Left ventricle myocardium inferior (tissue), 1 donor: Measurements from ENCODE around the gene TSPEAR. TPM values are rescaled to one million over a fixed set of nuclear protein-coding genes. Genes with fewer than 3 reads are reported as not detected.

Experiments
- DNase-seq: peaks from one replicate; pipeline ENCODE4 v3.0.0-alpha.2; 2020
- H3K27ac ChIP-seq: fragments of 200-600 bp; replicated peaks from 2 replicates; pipeline ENCODE4 v1.8.0; 2021
- H3K27me3 ChIP-seq: fragments of 200-600 bp; 2 replicates; pipeline ENCODE4 v1.8.0; 2021; ENCODE audit warnings: low read depth
- H3K36me3 ChIP-seq: fragments of 200-600 bp; 2 replicates; pipeline ENCODE4 v1.8.0; 2021
- H3K4me1 ChIP-seq: fragments of 200-600 bp; 2 replicates; pipeline ENCODE4 v1.8.0; 2021
- H3K4me3 ChIP-seq: fragments of 200-600 bp; 2 replicates; pipeline ENCODE4 v1.8.0; 2021; ENCODE audit warnings: mild to moderate bottlenecking, moderate library complexity
- H3K9me3 ChIP-seq: fragments of 200-600 bp; replicated peaks from 2 replicates; pipeline ENCODE4 v1.8.0; 2021
- CTCF ChIP-seq: fragments of 200-600 bp; IDR thresholded peaks from 2 replicates; pipeline ENCODE4 v1.8.0; 2021; ENCODE audit warnings: antibody characterized with exemption, mild to moderate bottlenecking, borderline replicate concordance
- intact Hi-C: fragments of 100-400 bp; cut with micrococcal nuclease; formaldehyde crosslinking; loops from one replicate; pipeline ENCODE4 v1.11.0; 2022
- total RNA-seq: library from RNA; stranded (reverse); fragmentation: NEBNext Ultra II Directional; extraction: Animal tissue kit (Norgen Biotek cat#: 25700); gene quantifications from one replicate; pipeline ENCODE4 v1.2.1, GENCODE V29; 2021
- donor health status: DM: no; HTN: yes; CAD: no; lungs with severe emphysema.

TSPEAR gene
- total RNA-seq, 1 donor from 2014 or later = 3.3 TPM

GRCh38 chr21:44477131-44477530 is 234.2 kb downstream of the TSPEAR start:
- Histone ChIP-seq H3K4me3 (no peak overlapping the region), H3K36me3 (no peaks in the 10 kb centered on the region), H3K27ac (no peak overlapping the region), H3K9me3 (no peaks in the 10 kb centered on the region), H3K4me1 (peaks cover 11% of the 10 kb centered on the region), H3K27me3 (peaks cover 3% of the 10 kb centered on the region)
- intact Hi-C loops = no loop called here
- TF ChIP-seq CTCF = no peak
- no peak for DNase-seq

GRCh38 chr21:44475266-44475845 is 236.0 kb downstream of the TSPEAR start:
- no peaks in the 10 kb centered on the region for H3K27me3 ChIP-seq
- H3K4me1 ChIP-seq = peaks cover 11% of the 10 kb centered on the region
- no peaks in the 10 kb centered on the region for H3K9me3 ChIP-seq
- no peaks in the 10 kb centered on the region for H3K36me3 ChIP-seq
- H3K27ac ChIP-seq = no peak overlapping the region
- no peak overlapping the region for H3K4me3 ChIP-seq
- DNase-seq = no peak
- TF ChIP-seq CTCF = no peak
- intact Hi-C loops = no loop called here

GRCh38 chr21:44473915-44474555 is 237.3 kb downstream of the TSPEAR start:
- H3K36me3 ChIP-seq = no peaks in the 10 kb centered on the region
- H3K9me3 ChIP-seq = no peaks in the 10 kb centered on the region
- H3K4me3 ChIP-seq = no peak overlapping the region
- intact Hi-C loops = no loop called here
- H3K4me1 ChIP-seq = peaks cover 11% of the 10 kb centered on the region
- no peak for DNase-seq
- no peak overlapping the region for H3K27ac ChIP-seq
- TF ChIP-seq CTCF = no peak
- H3K27me3 ChIP-seq = no peaks in the 10 kb centered on the region

GRCh38 chr21:44471996-44472395 is 239.4 kb downstream of the TSPEAR start:
- H3K36me3 ChIP-seq = no peaks in the 10 kb centered on the region
- no peak for TF ChIP-seq CTCF
- no peak for DNase-seq
- H3K4me1 ChIP-seq = no peaks in the 10 kb centered on the region
- no peak overlapping the region for H3K27ac ChIP-seq
- intact Hi-C loops = no loop called here
- no peaks in the 10 kb centered on the region for H3K9me3 ChIP-seq
- H3K4me3 ChIP-seq = no peak overlapping the region
- H3K27me3 ChIP-seq = no peaks in the 10 kb centered on the region

- H3K36me3 ChIP-seq = no peaks in the 10 kb centered on the region
- no peak overlapping the region for H3K4me3 ChIP-seq
- H3K4me1 ChIP-seq = no peaks in the 10 kb centered on the region
- no peak for DNase-seq
- no peaks in the 10 kb centered on the region for H3K27me3 ChIP-seq
- H3K9me3 ChIP-seq = no peaks in the 10 kb centered on the region
- intact Hi-C loops = no loop called here
- TF ChIP-seq CTCF = no peak
- no peak overlapping the region for H3K27ac ChIP-seq
These were observed 240.0 kb downstream of the TSPEAR start for GRCh38 chr21:44471341-44471740.
